Lower leg skin (tissue), 3 donors: ENCODE measurements around the gene RPUSD1.

Experiments
- POLR2A ChIP-seq, 2 donors: fragments of 450-650 bp; IDR thresholded peaks; one replicate each; pipeline ENCODE4 v1.6.1; 2016 to 2017; ENCODE audit warnings: antibody characterized with exemption in 2 of 2, mild to moderate bottlenecking in 1 of 2, moderate library complexity in 1 of 2
- TF ChIP-seq, protein P1 (sequence below), 3 donors: fragments of 450-650 bp; IDR thresholded peaks; one replicate each; pipeline ENCODE4 v1.5.1; 2016; ENCODE audit warnings: antibody characterized with exemption in 3 of 3, mild to moderate bottlenecking in 3 of 3, moderate library complexity in 2 of 3

- TF ChIP-seq, protein P1, sequence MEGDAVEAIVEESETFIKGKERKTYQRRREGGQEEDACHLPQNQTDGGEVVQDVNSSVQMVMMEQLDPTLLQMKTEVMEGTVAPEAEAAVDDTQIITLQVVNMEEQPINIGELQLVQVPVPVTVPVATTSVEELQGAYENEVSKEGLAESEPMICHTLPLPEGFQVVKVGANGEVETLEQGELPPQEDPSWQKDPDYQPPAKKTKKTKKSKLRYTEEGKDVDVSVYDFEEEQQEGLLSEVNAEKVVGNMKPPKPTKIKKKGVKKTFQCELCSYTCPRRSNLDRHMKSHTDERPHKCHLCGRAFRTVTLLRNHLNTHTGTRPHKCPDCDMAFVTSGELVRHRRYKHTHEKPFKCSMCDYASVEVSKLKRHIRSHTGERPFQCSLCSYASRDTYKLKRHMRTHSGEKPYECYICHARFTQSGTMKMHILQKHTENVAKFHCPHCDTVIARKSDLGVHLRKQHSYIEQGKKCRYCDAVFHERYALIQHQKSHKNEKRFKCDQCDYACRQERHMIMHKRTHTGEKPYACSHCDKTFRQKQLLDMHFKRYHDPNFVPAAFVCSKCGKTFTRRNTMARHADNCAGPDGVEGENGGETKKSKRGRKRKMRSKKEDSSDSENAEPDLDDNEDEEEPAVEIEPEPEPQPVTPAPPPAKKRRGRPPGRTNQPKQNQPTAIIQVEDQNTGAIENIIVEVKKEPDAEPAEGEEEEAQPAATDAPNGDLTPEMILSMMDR (IDR thresholded peaks at IDR 0.05): no peak
- no peak for TF ChIP-seq POLR2A (IDR thresholded peaks at IDR 0.05)
Measured at GRCh38 chr16:828891-829290, 40.7 kb upstream of the RPUSD1 start.
